DND-41 (cell line): ENCODE measurements around the gene CCND1.

Experiments used
- ATAC-seq: fragments of 200-7000 bp; cut with Tn5 transposase; 3 replicates; pipeline ENCODE4 v1.9.1; 2021; ENCODE audit warnings: low read depth; ENCODE audit not compliant: insufficient read depth
- DNase-seq: peaks from one replicate; pipeline ENCODE4 v3.0.0-alpha.2; 2020
- H2AFZ ChIP-seq: 2 replicates; pipeline ENCODE4 v1.6.0; 2012; ENCODE audit warnings: low read depth, low read length
- H3K27ac ChIP-seq: 2 replicates; pipeline ENCODE4 v1.5.1; 2012; ENCODE audit warnings: low read length, inconsistent platforms
- H3K27me3 ChIP-seq: fragments of 200-600 bp; sonication (generic); 2 replicates; pipeline ENCODE4 v1.6.0; 2012; ENCODE audit warnings: low read length, mild to moderate bottlenecking, inconsistent platforms; ENCODE audit not compliant: insufficient read depth, poor library complexity
- H3K36me3 ChIP-seq: 2 replicates; pipeline ENCODE4 v1.5.1; 2012; ENCODE audit warnings: low read length, inconsistent platforms; ENCODE audit not compliant: insufficient read depth
- H3K4me1 ChIP-seq: 2 replicates; pipeline ENCODE4 v1.5.1; 2012; ENCODE audit warnings: mild to moderate bottlenecking, low read length; ENCODE audit not compliant: insufficient read depth
- H3K4me2 ChIP-seq: 2 replicates; pipeline ENCODE4 v1.6.0; 2012; ENCODE audit warnings: mild to moderate bottlenecking, moderate library complexity, low read length, inconsistent platforms; ENCODE audit not compliant: insufficient read depth
- H3K4me3 ChIP-seq, 2 experiments: fragments of 200-600 bp in 1 of 2; shearing (Covaris generic) in 1 of 2; 2 replicates each; pipeline ENCODE4 v1.5.1; 2012 to 2016; ENCODE audit warnings: inconsistent platforms in 2 of 2, low read length in 2 of 2, mild to moderate bottlenecking in 2 of 2, low read depth in 1 of 2, moderate library complexity in 1 of 2
- H3K79me2 ChIP-seq: 2 replicates; pipeline ENCODE4 v1.6.0; 2012; ENCODE audit warnings: low read length, inconsistent platforms; ENCODE audit not compliant: insufficient read depth
- H3K9ac ChIP-seq: 2 replicates; pipeline ENCODE4 v1.6.0; 2012; ENCODE audit warnings: low read depth, mild to moderate bottlenecking, inconsistent platforms, low read length, moderate library complexity
- H3K9me3 ChIP-seq: 2 replicates; pipeline ENCODE4 v1.5.1; 2012; ENCODE audit warnings: low read length, moderate library complexity, mild to moderate bottlenecking, inconsistent platforms; ENCODE audit not compliant: insufficient read depth, severe bottlenecking
- H4K20me1 ChIP-seq: 2 replicates; pipeline ENCODE4 v1.6.0; 2012; ENCODE audit warnings: low read length; ENCODE audit not compliant: insufficient read depth
- CTCF ChIP-seq: IDR thresholded peaks from 2 replicates; pipeline ENCODE4 v1.5.1; 2012; ENCODE audit warnings: borderline replicate concordance, low read length, moderate library complexity, mild to moderate bottlenecking; ENCODE audit not compliant: poor library complexity, severe bottlenecking; ENCODE audit errors: extremely low read depth
- EZH2 ChIP-seq: IDR thresholded peaks from 3 replicates; pipeline ENCODE4 v1.6.1; 2012; ENCODE audit warnings: borderline replicate concordance, low read depth, mild to moderate bottlenecking, moderate library complexity, low read length, inconsistent platforms; ENCODE audit not compliant: severe bottlenecking

The CCND1 gene

GRCh38 chr11:69656536-69657455 lies 15.8 kb downstream of the CCND1 start:
- no peak overlapping the region for H3K9ac ChIP-seq
- no peak for DNase-seq
- H3K4me2 ChIP-seq: no peak overlapping the region
- H3K79me2 ChIP-seq: no peaks in the 10 kb centered on the region
- H3K4me3 ChIP-seq: no peak overlapping the region
- no peaks in the 10 kb centered on the region for H3K27me3 ChIP-seq
- H3K4me1 ChIP-seq: no peaks in the 10 kb centered on the region
- no peak for ATAC-seq
- peaks cover 3% of the 10 kb centered on the region; the same call in 1 of the 2 replicates for H4K20me1 ChIP-seq
- TF ChIP-seq CTCF (no peak), EZH2 (no peak)
- H3K27ac ChIP-seq: no peak overlapping the region
- H3K9me3 ChIP-seq: no peaks in the 10 kb centered on the region
- no peak overlapping the region for H2AFZ ChIP-seq
- H3K36me3 ChIP-seq: no peaks in the 10 kb centered on the region

GRCh38 chr11:69657456-69657910 lies 16.5 kb downstream of the CCND1 start:
- H3K27ac ChIP-seq: no peak overlapping the region
- H3K36me3 ChIP-seq: no peaks in the 10 kb centered on the region
- no peak overlapping the region for H3K4me3 ChIP-seq
- no peaks in the 10 kb centered on the region for H3K4me1 ChIP-seq
- no peak overlapping the region for H2AFZ ChIP-seq
- H3K79me2 ChIP-seq: no peaks in the 10 kb centered on the region
- H3K27me3 ChIP-seq: no peaks in the 10 kb centered on the region
- H3K9ac ChIP-seq: no peak overlapping the region
- DNase-seq (no peak), ATAC-seq (no peak)
- H3K4me2 ChIP-seq: no peak overlapping the region
- TF ChIP-seq CTCF (no peak), EZH2 (no peak)
- H3K9me3 ChIP-seq: no peaks in the 10 kb centered on the region
- peaks cover 3% of the 10 kb centered on the region; the same call in 1 of the 2 replicates for H4K20me1 ChIP-seq

- H3K4me2 ChIP-seq: no peak overlapping the region
- H3K4me1 ChIP-seq: no peaks in the 10 kb centered on the region
- DNase-seq (no peak), ATAC-seq (no peak)
- no peak overlapping the region for H3K9ac ChIP-seq
- H3K27ac ChIP-seq: no peak overlapping the region
- no peak overlapping the region for H2AFZ ChIP-seq
- H3K79me2 ChIP-seq: no peaks in the 10 kb centered on the region
- H3K27me3 ChIP-seq: no peaks in the 10 kb centered on the region
- H3K4me3 ChIP-seq: no peak overlapping the region
- TF ChIP-seq CTCF: no peak
- no peak for TF ChIP-seq EZH2
- peaks cover 3% of the 10 kb centered on the region; the same call in 1 of the 2 replicates for H4K20me1 ChIP-seq
- no peaks in the 10 kb centered on the region for H3K9me3 ChIP-seq
- H3K36me3 ChIP-seq: no peaks in the 10 kb centered on the region
Observed at GRCh38 chr11:69657911-69658625, 17.1 kb downstream of the CCND1 start.
